ENCODE data around the gene CNGB1.
A peak's percentile ranks its signal among the peaks of the same experiment; 100 is the strongest.
"Not testable (repeated sequence)": the region's sequence is repeated elsewhere in the genome, so short reads cannot be mapped to it uniquely, and the experiment has no call there.

The CNGB1 gene

DNA sequence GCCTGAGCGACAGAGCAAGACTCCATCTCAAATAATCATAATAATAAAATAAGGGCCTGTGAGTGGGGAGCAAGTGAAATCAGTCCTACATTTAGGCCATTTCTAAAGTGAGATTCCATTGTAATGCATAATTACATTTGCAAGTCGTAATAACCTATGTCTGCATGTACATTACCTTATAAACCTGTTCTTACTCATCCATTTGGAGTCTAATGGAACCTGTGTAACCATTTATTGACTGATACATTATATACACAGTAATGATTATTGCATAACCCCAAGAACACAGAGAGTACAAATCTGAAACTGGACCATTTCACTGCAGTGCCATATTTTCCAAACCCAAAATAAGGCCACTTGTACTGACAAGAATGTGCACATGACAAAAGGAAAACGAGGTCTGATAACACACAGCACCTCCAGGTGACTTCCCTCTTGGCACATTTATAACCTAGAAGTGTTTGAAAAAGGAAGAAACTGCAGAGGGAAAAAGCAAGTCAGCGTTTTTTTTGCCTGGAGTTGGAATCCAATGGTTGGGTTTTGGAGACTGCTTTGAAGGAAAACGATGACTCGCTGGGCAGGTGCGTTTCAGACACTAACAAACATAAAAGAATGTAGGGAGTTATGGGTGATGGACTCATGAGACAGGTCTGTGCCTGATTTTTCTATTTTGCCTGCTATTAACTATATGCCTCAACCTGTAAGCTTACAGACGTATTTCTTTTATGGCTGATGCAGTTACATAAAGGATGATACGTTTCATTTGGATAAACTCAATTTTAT, 105.0 kb downstream of the CNGB1 start:
- DNase-seq (ENCODE audit: low read depth, low spot score) = no peak
- TF ChIP-seq, protein P1, sequence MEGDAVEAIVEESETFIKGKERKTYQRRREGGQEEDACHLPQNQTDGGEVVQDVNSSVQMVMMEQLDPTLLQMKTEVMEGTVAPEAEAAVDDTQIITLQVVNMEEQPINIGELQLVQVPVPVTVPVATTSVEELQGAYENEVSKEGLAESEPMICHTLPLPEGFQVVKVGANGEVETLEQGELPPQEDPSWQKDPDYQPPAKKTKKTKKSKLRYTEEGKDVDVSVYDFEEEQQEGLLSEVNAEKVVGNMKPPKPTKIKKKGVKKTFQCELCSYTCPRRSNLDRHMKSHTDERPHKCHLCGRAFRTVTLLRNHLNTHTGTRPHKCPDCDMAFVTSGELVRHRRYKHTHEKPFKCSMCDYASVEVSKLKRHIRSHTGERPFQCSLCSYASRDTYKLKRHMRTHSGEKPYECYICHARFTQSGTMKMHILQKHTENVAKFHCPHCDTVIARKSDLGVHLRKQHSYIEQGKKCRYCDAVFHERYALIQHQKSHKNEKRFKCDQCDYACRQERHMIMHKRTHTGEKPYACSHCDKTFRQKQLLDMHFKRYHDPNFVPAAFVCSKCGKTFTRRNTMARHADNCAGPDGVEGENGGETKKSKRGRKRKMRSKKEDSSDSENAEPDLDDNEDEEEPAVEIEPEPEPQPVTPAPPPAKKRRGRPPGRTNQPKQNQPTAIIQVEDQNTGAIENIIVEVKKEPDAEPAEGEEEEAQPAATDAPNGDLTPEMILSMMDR (IDR thresholded peaks at IDR 0.05; ENCODE audit: insufficient read depth, low read length, missing control alignments) = no peak
- CTCF ChIA-PET = interaction anchor here (1.2 to 7.7 kb wide), 6 partner anchors 8 to 289 kb away, joined by 3 to 122 read pairs (median 4); no protein-coding TSS in a partner anchor
- POLR2A ChIA-PET = no interaction called here
- H3K4me3 ChIP-seq (ENCODE audit: low read depth, low read length) = no peak overlapping the region

DNA sequence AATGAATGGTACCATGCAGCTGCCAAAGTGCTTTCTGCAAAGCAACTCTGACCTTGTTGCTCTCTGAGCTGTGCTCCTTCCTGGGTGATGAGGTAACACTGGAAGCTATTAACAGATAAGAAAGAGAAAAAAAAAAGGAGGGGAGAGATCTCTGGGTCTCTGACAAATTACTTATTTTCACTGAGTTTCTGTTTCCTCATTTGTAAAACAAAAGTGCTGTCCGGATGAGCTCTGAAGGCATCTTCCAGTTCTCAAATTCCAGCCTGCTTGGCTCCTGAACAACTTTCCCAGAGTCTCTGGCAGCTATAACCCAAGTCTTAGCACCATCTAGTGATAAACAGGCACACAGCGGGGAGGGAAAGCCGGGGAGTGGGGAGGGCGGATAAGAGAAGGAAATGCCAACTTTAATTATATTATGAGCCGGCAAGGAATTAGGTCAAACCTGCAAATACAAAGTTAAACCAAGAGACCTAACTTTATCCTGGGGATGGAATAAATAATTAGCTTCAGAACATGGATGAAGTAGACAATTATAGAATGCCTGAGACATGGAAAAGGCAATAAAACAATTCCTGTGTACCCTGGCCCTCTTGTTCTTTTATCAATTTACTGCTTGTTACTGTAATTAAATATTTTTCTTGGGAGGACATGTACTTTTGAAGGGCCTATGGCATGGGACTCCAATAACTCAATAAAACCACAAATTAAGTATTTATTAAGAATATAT, 107.3 kb downstream of the CNGB1 start:
- no peak overlapping the region for H3K4me3 ChIP-seq (ENCODE audit: low read depth, low read length)
- peak; percentile 44 for DNase-seq (ENCODE audit: low read depth, low spot score)
- ChIA-PET POLR2A (interaction anchor here (0.5 to 0.7 kb wide), 2 partner anchors 120 to 424 kb away, joined by 3 read pairs; no protein-coding TSS in a partner anchor), CTCF (interaction anchor here (0.7 to 7.7 kb wide), 31 partner anchors 8 to 288 kb away, joined by 3 to 122 read pairs (median 5); partner anchors contain the start of genes KATNB1 and KIFC3)
- TF ChIP-seq, protein P1 (IDR thresholded peaks at IDR 0.05; ENCODE audit: insufficient read depth, low read length, missing control alignments) = peak; percentile 68

DNA sequence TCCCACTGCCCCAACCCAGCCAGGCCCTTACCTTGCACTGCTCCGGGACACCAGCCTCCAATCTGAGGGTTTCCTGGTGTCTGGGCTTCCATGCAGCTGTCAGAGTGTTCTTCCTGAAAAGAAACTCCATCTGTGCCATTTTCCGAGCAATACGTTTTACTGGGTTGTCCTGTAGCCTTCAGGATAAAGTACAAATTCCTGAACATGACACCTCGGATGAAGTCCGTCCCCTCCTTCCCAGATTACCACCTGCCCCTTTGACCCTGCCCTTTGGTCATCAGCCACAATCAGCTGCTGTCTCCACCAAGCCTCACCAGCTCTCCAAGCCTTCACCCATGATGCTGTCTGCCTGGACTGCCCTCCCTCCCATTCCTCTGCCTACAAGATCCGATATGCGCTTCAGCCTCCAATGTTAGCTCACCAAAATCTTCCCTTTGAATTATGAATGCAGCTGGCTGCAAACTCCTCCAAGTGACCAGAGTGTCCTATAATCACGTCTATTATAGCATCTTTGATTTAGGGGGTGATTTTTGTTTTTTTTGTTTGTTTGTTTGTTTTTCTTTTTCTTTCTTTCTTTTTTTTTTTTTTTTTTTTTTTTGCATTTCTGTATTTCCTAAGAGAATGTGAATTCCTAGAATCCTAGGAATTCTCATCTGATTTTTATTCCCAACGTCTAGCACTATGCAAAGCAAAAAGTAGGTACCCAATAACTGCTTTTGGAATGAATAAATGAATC, 108.1 kb downstream of the CNGB1 start:
- CTCF ChIA-PET = interaction anchor here (0.7 to 7.7 kb wide), 37 partner anchors 7 to 287 kb away, joined by 3 to 122 read pairs (median 4); partner anchors contain the start of genes KATNB1 and KIFC3
- no peak overlapping the region for H3K4me3 ChIP-seq (ENCODE audit: low read depth, low read length)
- TF ChIP-seq, protein P1 (IDR thresholded peaks at IDR 0.05; ENCODE audit: insufficient read depth, low read length, missing control alignments) = no peak
- DNase-seq (ENCODE audit: low read depth, low spot score) = no peak
- POLR2A ChIA-PET = no interaction called here

- ChIA-PET CTCF (interaction anchor here (0.5 to 2.9 kb wide), 10 partner anchors 10 to 205 kb away, joined by 3 to 8 read pairs (median 3); no protein-coding TSS in a partner anchor), POLR2A (no interaction called here)
- no peak overlapping the region for H3K4me3 ChIP-seq (ENCODE audit: low read depth, low read length)
- no peak for DNase-seq (ENCODE audit: low read depth, low spot score)
- TF ChIP-seq, protein P1 (IDR thresholded peaks at IDR 0.05; ENCODE audit: insufficient read depth, low read length, missing control alignments) = peak; percentile 13
Measured at GRCh38 chr16:57859331-57859730, 111.6 kb downstream of the CNGB1 start.

- no peak overlapping the region for H3K4me3 ChIP-seq (ENCODE audit: low read depth, low read length)
- ChIA-PET CTCF (interaction anchor here (0.7 to 2.9 kb wide), 7 partner anchors 8 to 204 kb away, joined by 3 to 8 read pairs (median 4); no protein-coding TSS in a partner anchor), POLR2A (no interaction called here)
- TF ChIP-seq, protein P1 (IDR thresholded peaks at IDR 0.05; ENCODE audit: insufficient read depth, low read length, missing control alignments) = no peak
- DNase-seq (ENCODE audit: low read depth, low spot score) = no peak
Measured at GRCh38 chr16:57858635-57859034, 112.3 kb downstream of the CNGB1 start.

GRCh38 chr16:57857991-57858390, 112.9 kb downstream of the CNGB1 start:
- H3K4me3 ChIP-seq (ENCODE audit: low read depth, low read length); POLR2A ChIA-PET; DNase-seq (ENCODE audit: low read depth, low spot score): not testable (repeated sequence)
- CTCF ChIA-PET = interaction anchor here (1.6 to 2.9 kb wide), 3 partner anchors 9 to 12 kb away, joined by 3 to 8 read pairs (median 8); no protein-coding TSS in a partner anchor

Data from AG04449 (cell line).